NCI-H524 (cell line): ENCODE results near the gene SF1.
"Not testable (repeated sequence)": the region's sequence is repeated elsewhere in the genome, so short reads cannot be mapped to it uniquely, and the experiment has no call there.

Experiments
- DNase-seq, 2 experiments: peaks; one replicate each; lab custom pipeline; 2025; lab: John Stamatoyannopoulos, UW

Gene SF1

GRCh38 chr11:64778473-64779298, at the start of gene SF1:
SF1 (minus strand) TSS chr11:64778542; CDS start chr11:64778392, 150 bp downstream.
- peak; percentile 100 for DNase-seq

- DNase-seq: no peak
Measured at GRCh38 chr11:64827451-64827839, 49.1 kb upstream of the SF1 start.

- DNase-seq: no peak
Measured at GRCh38 chr11:64826578-64827450, 48.5 kb upstream of the SF1 start.

- no peak for DNase-seq
Measured at GRCh38 chr11:64826062-64826461, 47.7 kb upstream of the SF1 start.

- DNase-seq: no peak
Measured at GRCh38 chr11:64823568-64824119, 45.3 kb upstream of the SF1 start.

GRCh38 chr11:64817476-64817875, 39.1 kb upstream of the SF1 start:
- no peak for DNase-seq

- DNase-seq: not testable (repeated sequence)
Measured at GRCh38 chr11:64815433-64815832, 37.1 kb upstream of the SF1 start.

GRCh38 chr11:64814712-64815187, 36.4 kb upstream of the SF1 start:
- no peak for DNase-seq

- DNase-seq: no peak
Measured at GRCh38 chr11:64813826-64814225, 35.5 kb upstream of the SF1 start.

GRCh38 chr11:64810891-64811272, 32.5 kb upstream of the SF1 start:
- no peak for DNase-seq

- DNase-seq: peak; percentile 92 to 95
Measured at GRCh38 chr11:64810271-64810890, 32.0 kb upstream of the SF1 start, which contains the start of gene MEN1. MEN1 (minus strand) TSS chr11:64810551; CDS start chr11:64810109, 442 bp downstream.

- no peak for DNase-seq
Measured at GRCh38 chr11:64809781-64810241, 31.5 kb upstream of the SF1 start.

- no peak for DNase-seq
Measured at GRCh38 chr11:64805481-64805880, 27.1 kb upstream of the SF1 start.

- no peak for DNase-seq
Measured at GRCh38 chr11:64804346-64805210, 26.2 kb upstream of the SF1 start.

- DNase-seq: no peak
Measured at GRCh38 chr11:64803846-64804345, 25.6 kb upstream of the SF1 start.

GRCh38 chr11:64803158-64803845, 25.0 kb upstream of the SF1 start, which contains the start of gene MAP4K2:
MAP4K2 (minus strand) TSS chr11:64803214; CDS start chr11:64803149, 65 bp downstream.
- peak; percentile 39 to 77 for DNase-seq

- DNase-seq: no peak
Measured at GRCh38 chr11:64802370-64803157, 24.2 kb upstream of the SF1 start.

GRCh38 chr11:64801561-64802369, 23.4 kb upstream of the SF1 start:
- DNase-seq: no peak
